Measurements from ENCODE around the gene IL17C.

IL17C gene

DNA sequence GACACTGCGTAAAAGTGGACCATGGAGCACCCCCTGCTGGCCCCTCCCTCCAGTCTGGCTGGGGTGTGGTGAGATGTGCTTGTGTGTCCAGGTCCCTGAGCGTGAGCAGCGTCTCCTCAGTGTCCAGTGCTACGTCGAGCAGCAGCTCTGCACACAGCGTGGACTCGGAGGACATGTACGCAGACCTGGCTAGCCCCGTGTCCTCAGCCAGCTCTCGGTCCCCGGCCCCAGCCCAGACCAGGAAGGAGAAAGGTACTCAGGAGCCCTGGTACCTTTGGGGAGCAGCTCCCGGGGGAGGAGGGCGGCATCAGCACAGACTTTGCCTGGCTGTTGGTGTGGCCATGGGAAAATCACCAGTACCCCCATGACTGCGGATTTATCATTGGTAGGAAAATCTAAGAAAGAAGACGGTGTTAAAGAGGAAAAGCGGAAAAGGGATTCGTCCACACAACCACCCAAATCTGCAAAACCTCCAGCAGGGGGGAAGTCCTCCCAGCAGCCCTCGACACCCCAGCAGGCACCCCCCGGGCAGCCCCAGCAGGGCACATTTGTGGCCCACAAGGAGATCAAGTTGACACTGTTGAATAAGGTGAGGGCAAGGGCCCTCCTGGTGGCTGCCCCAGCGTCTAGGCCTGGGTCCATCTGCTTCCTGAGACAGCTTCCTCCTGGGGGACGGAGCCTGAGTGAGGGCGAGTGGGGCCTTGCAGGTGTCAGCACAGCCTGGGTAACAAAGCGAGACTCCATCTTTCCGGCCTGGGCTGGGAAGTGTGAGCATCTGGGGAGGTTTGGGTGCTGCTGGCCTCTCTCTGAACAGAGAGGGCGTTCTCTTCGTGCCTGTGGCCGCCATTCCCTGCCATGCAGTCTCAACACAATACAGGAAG lies 10.6 kb upstream of the IL17C start:
- no peak for DNase-seq (ENCODE audit: low read depth in 2 of 2)

DNA sequence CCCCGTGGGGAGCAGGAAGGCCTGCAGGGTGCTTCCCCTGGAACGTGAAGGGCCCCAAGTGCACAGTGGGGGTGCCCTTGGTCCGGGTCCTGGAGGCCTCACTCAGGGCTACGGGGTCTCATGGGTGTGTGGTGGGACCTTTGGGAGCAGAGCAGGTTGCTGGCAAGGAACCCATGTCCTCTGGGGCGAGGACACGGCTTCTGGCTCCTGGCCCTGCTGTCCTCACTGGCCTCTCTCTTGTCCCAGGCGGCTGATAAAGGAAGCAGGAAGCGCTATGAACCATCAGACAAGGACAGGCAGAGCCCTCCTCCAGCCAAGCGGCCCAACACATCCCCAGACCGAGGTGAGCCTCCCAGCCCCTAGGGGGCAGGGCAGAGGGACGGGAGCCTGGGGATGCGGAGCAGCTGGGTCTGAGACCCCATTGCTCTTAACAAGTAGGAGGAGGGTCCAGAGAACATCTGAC lies 9.8 kb upstream of the IL17C start:
- DNase-seq (ENCODE audit: low read depth in 2 of 2) = no peak

DNA sequence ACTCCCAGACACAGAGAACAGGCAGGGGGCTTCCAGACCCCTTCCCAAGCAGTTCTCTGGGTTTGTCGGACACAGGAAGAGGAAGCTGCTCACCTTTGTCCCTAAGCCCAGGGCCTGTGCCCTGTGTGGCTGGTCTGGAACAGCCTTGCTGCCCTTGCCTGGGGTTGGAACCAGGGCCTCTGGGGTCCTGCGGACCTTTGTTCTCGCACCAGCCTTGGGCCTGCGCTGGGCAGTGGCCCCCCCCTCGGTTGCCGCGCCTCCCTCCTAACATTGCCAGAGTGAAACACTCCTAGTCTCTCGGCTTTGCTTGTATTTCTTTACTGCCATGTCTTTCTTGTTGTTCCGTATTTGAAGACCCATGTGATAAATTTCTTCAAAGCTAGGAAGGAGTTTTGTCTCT lies 8.5 kb upstream of the IL17C start:
- no peak for DNase-seq (ENCODE audit: low read depth in 2 of 2)

DNA sequence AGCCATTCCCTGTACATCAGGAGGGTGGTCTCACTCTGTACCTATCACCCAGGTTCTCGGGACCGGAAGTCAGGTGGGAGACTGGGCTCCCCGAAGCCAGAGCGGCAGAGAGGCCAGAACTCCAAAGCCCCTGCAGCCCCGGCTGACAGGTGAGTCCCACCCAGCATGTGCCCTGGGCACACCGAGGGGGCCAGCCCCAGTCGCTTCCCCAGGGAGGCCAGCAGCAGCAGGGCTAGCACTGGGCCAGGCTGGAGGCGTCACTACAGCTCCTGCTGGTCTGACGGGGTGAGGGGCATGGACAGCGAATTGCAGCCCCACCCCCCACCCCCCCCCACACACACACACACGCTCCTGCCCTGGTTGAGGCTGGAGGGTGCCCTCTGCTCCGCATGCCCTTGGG lies 7.9 kb upstream of the IL17C start:
- no peak for DNase-seq (ENCODE audit: low read depth in 2 of 2)

DNA sequence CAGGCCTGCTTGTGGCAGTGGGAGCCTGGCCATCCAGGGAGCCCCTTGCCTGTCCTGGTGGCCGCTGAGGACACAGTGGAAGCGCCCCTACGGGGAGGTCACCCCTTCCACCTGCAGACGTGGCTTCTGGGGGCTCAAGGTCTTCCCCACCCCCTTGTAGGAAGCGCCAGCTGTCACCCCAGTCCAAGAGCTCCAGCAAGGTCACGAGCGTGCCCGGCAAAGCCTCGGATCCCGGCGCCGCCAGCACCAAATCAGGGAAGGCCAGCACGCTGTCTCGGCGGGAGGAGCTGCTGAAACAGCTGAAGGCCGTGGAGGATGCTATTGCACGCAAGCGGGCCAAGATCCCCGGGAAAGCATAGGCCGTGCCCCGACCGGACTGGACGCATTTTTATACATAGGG lies 7.4 kb upstream of the IL17C start:
- DNase-seq (ENCODE audit: low read depth in 2 of 2) = no peak

DNA sequence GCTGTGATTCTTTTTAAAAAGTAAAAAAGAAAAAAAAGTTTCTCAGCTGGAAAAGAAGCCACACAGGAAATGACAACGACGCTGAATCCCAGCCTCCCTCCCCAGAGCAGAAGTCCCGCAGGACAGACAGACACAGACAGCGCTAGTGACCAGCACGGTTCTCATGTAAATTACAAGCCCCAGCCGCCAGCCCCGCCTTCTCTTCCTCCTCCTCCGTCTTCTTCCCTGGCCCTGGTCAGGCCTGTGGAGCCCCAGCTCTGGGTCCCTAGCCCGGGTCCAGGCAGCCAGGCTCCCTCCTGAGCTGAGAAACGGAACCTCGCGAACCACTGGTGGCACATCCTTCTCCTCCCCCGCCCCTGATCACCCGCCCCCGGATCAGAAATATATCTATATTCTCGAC lies 7.0 kb upstream of the IL17C start:
- no peak for DNase-seq (ENCODE audit: low read depth in 2 of 2)

DNA sequence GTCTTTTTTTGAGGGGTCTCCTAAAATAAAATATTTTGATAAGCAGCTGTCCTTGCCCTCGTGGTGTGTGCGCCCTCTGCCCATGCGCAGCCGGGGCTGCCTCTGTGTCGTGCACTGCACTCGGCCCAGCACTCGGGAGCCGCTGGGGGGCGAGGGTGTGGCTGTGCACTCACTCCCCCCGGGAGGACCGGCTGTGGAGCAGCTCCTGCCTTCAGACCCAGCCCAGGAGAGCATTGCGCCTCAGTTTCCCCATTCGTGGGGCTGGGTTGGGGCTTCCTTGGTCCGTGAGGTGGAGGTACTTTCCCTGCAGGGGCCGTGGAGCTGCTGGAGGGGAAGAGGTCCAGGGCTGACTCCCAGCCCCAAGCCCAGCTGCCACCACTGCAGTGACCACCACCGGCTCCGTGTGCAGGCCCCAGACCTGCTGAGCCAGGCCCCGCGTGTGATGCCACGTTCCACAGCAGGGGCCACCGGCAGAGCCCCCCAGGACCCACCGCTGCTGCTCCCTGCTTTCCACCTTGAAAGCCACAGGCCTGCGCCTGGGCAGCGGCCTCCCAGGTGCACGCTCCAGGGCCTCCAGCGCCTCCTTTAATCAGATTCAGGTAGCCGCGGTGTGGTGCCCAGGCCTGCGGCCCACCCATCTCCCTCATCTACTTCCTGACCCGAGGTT lies 6.3 kb upstream of the IL17C start:
- DNase-seq (ENCODE audit: low read depth in 2 of 2) = no peak

DNA sequence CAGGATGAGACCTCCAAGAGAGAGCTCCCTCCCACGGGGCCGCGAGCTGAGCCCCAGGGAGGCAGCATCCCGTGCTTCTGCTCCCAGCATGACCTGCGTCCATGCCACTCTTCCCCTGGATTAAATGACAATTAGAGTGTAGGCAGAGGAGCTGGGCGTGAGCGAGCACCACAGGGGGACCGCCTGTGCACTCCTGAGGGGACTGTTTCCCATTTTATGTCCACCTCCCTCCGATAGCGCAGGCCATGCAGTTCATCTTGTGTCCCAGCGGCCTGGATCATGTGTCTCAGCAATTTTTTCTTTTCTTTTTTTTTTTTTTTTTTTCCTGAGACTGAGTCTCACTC lies 5.8 kb upstream of the IL17C start:
- no peak for DNase-seq (ENCODE audit: low read depth in 2 of 2)

DNA sequence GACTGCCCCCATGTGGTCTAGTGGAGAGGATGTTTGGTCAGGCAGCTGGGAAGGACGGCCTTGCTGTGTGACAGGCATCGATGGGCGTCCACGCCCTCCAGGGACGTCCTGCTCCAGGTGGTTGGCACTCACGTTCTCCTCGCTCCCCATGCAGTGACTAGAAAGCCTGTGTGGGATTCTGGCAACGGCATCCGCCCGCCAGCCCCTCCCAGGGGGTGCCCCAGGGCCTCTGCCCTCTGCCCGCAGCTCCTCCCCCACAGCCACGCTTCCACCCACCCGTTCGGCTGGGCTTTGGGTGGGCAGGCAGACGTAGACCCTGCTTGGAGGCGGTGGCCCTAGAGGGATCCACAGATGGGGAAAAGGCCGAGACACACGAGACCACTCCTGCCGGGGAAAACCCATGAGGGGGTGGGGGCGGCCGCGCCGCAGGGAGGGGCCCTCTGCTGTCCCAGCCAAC lies 4.7 kb upstream of the IL17C start:
- peak in 1 of 2 donors; percentile 27 for DNase-seq (ENCODE audit: low read depth in 2 of 2)

DNA sequence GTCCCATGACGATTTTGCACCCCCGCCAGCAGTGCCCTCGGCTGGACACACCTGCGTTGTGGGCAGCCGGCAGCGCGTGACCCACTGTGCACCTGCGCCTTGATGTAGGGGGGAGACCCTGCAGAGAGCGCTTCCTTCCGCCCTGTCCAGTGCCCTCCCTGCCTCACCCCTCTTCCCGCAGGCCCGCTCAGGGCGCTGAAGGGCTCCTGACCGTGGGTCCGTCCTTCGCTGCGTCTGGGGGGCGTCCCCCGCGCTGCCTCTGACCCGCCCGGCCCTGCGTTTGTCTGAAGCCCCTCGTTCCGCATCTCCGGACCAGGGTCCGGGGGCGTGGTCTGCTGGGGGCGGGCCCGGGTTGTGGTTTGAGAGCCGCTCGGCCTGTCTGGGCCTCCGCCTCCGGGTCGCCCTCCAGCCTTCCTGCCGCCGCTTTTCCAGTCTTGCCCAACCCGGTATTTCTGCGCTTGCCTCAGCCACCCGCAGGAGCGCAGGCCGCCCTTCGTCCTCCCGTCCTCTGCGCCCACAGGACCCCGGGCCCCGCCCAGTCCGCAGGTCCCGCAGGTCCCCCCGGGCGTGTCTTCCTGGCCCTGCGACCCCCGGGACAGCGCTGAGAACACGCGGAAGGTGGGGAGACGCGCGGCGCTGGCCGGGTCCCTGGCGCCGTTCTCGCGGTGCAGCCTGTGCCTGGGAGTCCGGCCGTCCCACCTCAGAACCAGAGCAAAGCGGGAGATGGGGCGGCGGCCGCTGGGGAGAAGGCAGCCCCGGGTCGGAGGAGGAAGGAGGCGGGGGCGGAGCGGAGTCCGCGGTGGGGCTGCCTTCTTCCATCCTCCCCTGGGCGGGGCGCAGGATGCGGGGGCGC lies 4.0 kb upstream of the IL17C start:
- DNase-seq (ENCODE audit: low read depth in 2 of 2) = peak; percentile 30 to 34

DNA sequence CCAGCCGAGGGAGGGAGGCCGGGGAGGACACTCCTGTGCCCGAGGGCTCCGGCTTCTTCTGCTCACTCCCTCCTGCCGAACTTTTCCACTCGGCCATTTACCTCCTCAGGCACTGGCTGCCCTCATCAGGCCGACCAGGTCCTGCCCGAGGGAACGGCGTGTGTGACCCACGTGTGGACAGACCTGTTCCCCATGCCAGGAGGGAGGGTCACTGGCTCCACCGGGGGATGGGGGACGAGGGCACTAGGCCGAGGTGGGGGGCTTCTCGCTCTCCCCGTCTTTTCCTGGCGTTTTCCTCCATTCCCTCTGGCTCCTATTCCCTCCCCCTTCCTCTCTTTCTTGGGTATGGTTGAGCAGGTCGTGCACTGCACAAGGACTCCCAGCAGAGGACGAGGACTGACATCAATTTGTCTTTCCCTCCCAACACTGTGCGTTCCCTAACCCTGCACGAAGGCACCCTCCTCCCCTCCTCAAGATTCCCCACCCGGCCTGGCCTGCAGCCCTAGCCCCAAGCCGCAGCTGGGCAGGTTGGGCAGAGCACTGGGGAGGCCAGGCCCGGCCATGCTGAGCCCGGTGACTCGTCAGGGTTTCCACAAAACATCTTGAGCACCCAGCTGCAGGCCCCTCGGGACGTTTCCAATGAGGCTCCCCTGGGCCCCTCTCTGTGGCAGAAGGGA lies 3.2 kb upstream of the IL17C start:
- no peak for DNase-seq (ENCODE audit: low read depth in 2 of 2)

DNA sequence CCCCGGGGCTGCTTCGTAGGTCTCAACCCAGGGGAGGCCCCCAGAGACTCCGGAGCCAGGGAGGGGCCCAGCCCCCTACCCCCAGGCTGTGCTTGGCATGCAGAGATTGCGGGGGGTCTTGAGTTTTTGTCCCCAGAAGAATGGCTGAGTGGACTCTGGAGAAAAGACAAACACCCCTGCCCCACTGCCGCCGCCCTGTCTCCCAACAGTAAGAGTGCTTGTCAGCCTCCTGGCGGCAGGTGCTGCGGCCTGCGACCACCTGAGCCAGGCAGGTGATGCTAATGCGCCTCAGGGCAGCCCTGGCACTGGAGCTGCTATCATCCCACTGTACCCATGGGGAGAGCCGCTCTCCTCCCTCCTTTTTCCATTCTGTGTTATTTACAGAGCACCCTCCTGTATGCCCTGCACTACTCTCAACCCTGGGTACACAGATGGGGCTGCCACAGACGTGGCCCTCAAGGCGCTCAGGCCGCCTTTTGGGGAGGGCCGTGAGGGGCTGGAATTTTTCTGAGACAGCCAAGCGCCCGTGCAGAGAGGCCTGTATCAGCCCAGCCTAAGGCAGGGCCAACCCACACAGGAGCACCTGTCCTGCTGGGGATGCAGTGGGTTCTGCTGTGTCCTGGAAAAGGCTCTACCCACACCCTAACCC lies 2.6 kb upstream of the IL17C start:
- DNase-seq (ENCODE audit: low read depth in 2 of 2) = no peak

DNA sequence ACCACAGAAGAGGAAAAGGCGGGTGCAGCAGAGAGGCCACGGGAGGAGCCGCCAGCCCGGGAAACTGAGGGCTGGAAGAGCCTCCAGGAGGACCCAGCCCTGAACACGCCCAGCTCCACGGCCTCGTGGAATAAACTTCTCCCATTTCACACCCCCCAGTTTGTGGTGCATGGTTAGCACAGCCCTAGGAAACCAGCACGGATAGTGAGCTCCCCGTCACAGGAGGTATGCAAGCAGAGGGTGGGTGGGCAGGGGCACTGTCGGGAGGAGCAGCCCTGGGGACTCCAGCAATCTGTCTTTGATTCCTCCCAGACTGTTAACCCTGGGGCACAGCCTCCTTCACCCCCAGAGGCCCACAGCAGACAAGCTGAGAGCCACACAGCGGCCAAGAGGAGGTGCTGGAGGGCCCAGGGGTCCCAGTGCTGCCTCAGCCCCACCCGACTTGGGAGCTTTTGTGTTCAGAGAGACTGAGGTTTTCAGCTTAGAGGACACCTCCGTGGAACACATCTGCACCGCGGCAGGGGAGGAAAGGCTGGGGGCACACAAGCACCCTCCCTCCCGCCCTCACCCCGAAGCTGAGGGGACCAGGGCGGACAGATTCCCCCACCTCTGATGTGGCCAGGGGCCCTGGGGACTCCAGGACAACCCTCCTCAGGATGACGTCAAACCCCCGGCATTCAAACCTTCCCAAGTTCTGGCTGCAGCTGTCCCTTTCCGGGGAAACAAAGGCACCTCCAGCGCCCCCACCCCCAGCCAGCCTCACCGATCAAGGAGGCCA lies 1.7 kb upstream of the IL17C start:
- no peak for DNase-seq (ENCODE audit: low read depth in 2 of 2)

DNA sequence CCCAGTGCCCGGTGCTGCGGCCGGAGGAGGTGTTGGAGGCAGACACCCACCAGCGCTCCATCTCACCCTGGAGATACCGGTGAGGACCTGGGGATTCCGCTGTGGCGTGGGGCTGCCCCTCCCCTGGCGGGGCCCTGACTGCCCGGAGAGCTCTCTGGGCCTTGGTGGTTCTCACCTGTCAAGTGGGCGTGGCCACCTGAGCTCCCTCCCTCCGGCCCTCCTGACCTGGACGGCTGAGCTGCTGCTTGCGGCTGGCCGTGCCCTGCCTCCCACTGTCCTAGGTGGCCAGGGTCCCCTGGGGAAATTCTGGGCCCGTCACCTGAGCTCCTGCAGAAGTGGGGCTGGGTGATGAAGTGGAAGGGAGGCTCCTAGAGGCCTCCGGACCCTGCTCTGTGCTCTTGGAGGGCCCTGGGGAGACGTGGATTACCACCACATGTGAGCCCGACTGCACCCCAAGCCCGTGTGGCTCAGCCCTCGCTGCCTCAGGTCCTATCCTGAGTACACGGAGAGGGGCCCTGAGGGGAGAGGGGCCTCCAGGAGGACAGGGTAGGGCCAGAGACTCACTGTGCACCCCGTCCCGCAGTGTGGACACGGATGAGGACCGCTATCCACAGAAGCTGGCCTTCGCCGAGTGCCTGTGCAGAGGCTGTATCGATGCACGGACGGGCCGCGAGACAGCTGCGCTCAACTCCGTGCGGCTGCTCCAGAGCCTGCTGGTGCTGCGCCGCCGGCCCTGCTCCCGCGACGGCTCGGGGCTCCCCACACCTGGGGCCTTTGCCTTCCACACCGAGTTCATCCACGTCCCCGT lies 1.1 kb downstream of the IL17C start:
- DNase-seq (ENCODE audit: low read depth in 2 of 2) = no peak

DNA sequence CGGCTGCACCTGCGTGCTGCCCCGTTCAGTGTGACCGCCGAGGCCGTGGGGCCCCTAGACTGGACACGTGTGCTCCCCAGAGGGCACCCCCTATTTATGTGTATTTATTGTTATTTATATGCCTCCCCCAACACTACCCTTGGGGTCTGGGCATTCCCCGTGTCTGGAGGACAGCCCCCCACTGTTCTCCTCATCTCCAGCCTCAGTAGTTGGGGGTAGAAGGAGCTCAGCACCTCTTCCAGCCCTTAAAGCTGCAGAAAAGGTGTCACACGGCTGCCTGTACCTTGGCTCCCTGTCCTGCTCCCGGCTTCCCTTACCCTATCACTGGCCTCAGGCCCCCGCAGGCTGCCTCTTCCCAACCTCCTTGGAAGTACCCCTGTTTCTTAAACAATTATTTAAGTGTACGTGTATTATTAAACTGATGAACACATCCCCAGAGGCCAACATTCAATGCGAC lies 1.7 kb downstream of the IL17C start:
- no peak for DNase-seq (ENCODE audit: low read depth in 2 of 2)

DNA sequence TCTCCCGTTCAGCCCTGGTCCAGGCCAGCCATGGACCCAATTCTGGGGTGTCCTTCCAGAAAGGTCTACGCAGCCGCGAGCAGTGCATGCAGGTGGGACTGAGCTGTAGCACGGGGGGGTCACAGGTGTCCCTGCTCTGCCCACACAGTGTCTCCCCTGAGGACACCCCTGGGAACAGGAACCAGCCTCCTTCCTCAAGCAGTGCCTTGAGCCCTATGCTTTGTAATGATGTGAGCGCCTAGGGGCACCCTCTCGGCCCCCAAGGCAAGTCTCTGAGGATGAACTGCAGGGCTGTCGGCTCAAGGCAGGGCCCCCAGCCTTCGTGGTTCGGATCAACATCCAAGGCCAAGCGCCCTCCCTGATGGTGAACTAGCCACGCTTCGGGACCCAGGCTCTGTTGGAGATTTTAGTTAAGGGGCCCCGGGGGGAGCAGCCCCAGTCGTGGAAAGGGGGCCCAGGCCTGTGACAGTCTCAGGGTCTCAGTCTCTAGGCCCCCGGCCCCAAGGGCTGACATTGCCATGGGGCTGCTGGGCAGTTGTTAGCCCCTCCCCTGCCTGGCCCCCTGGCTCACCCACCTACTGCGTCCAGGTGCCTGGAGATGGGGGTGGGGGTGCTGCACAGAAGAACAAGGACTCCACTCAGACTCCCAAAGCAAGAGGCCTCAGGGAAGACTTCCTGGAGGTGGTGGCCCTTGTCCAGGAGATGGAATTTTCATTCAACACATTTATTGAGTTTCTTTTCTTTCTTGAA lies 2.3 kb downstream of the IL17C start:
- no peak for DNase-seq (ENCODE audit: low read depth in 2 of 2)

DNA sequence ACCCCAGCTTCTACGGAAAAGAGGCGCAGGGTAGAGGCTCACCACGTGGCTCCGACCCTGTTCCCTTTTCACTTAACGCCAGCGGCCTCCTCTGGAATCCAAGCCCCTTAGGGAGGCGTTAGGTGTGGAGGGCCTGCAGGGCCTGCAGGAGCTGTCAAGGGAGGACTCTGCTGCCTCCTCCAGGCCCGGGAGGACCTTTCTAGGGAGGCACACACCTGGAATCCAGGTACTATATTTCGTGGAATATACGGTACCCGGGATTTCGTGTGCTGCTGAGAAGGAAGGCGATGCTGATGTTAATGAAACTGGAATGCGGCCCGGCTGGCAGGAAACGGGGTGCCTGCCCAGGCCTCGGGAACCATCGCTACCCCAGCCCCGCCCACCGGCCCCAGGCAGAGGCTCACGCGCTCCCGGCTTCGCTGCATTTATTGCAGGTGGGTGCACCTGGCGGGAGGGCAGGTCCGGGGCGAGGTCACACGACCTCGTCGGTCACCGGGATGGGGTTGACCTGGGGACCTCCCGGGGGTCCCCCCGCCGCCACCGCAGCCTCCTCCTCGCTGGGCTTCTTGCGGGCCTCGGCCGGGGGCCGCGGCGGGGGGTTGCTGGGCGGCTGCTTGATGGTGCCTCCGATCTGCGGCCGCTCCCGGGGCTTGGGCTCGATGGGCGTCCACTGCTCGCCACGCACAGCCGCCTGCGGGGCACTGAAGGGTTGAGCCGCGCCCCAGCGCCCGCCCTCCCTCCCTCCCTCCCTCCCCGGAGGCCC lies 4.7 kb downstream of the IL17C start:
- no peak for DNase-seq (ENCODE audit: low read depth in 2 of 2)

DNA sequence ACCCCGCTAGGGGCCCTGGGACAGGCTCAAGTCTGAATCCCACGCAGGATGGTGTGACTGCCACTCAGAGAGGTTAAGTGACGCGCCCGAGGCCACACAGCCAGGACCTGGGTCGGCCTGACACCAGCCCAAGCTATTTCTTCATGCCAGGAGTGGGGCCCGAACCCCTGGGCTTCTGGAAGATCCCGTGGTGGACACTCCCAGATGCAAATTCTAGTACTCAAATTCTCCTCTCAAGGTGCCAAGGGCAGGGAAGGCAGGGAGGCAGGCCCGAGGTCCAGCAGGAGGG lies 5.2 kb downstream of the IL17C start:
- DNase-seq (ENCODE audit: low read depth in 2 of 2) = no peak

Measured in stimulated activated CD4-positive, alpha-beta T cell treated with anti-CD3 and anti-CD28 coated beads, Interleukin-1b, Interleukin-23, amount 100 ng/mL, for 4 hours (primary cell).